H1 (cell line): ENCODE measurements around the gene HMGB3. TPM values are rescaled to one million over a fixed set of nuclear protein-coding genes. Genes with fewer than 3 reads are reported as not detected.

Source experiments
- CTCF ChIA-PET: fragments of 300-600 bp; sonication (Branson Sonifier 250); formaldehyde crosslinking; loops from one replicate; lab custom pipeline; 2021; ENCODE audit not compliant: partially characterized antibody; lab: Charles Lee
- POLR2A ChIA-PET: fragments of 300-600 bp; sonication (Branson Sonifier 250); formaldehyde crosslinking; loops from one replicate; lab custom pipeline; 2021; ENCODE audit warnings: inconsistent platforms; ENCODE audit not compliant: partially characterized antibody; lab: Charles Lee
- DNase-seq, 2 experiments: peaks; one replicate each; pipeline versions ENCODE4 v3.0.0 to v3.0.0-alpha.2; 2010 to 2022; ENCODE audit warnings: low spot score in 2 of 2, low read depth in 1 of 2, mixed read lengths in 1 of 2
- FAIRE-seq: peaks from 2 replicates; lab custom pipeline; 2011; peaks lifted over from hg19 to GRCh38; lab: Jason Lieb, UNC
- H2AFZ ChIP-seq: 2 replicates; pipeline ENCODE4 v1.8.1; 2012; ENCODE audit warnings: low read length, inconsistent platforms
- H2AK5ac ChIP-seq: 2 replicates; pipeline ENCODE4 v1.6.1; 2013; ENCODE audit warnings: low read depth, low read length
- H2BK120ac ChIP-seq: replicated peaks from 2 replicates; pipeline ENCODE3; 2013; ENCODE audit warnings: low read depth, low read length, inconsistent platforms
- H2BK12ac ChIP-seq: 2 replicates; pipeline ENCODE4 v1.6.1; 2013; ENCODE audit warnings: low read depth, low read length
- H2BK15ac ChIP-seq: 2 replicates; pipeline ENCODE4 v1.6.1; 2013; ENCODE audit warnings: low read length
- H2BK20ac ChIP-seq: 2 replicates; pipeline ENCODE4 v1.6.1; 2013; ENCODE audit warnings: low read length
- H2BK5ac ChIP-seq: 2 replicates; pipeline ENCODE4 v1.6.1; 2013; ENCODE audit warnings: low read depth, low read length
- H3K14ac ChIP-seq: 2 replicates; pipeline ENCODE4 v1.6.1; 2013; ENCODE audit warnings: inconsistent platforms; ENCODE audit not compliant: insufficient read length
- H3K18ac ChIP-seq: 2 replicates; pipeline ENCODE4 v1.6.1; 2013; ENCODE audit warnings: low read length; ENCODE audit errors: extremely low read depth
- H3K23ac ChIP-seq: 2 replicates; pipeline ENCODE4 v1.6.1; 2013; ENCODE audit warnings: inconsistent platforms; ENCODE audit not compliant: insufficient read length
- H3K23me2 ChIP-seq: 2 replicates; pipeline ENCODE4 v1.6.1; 2013; ENCODE audit warnings: low read depth, low read length
- H3K27ac ChIP-seq: 2 replicates; pipeline ENCODE4 v1.6.1; 2011; ENCODE audit warnings: low read depth, low read length, inconsistent platforms
- H3K27me3 ChIP-seq, 4 experiments: replicated peaks in 1 of 4; 1 replicate in 1 of 4; 2 replicates in 3 of 4; pipeline versions ENCODE4 v1.6.1 to v1.8.1; 2011 to 2013; ENCODE audit warnings: low read length in 3 of 4, mild to moderate bottlenecking in 3 of 4, inconsistent platforms in 2 of 4, mixed read lengths in 2 of 4, moderate library complexity in 1 of 4; ENCODE audit not compliant: control insufficient read depth in 3 of 4, insufficient read depth in 3 of 4; ENCODE audit errors: extremely low read depth in 1 of 4
- H3K36me3 ChIP-seq, 4 experiments: 2 replicates each; pipeline versions ENCODE4 v1.6.1 to v1.8.1; 2011 to 2013; ENCODE audit warnings: mild to moderate bottlenecking in 4 of 4, low read length in 3 of 4, moderate library complexity in 2 of 4, control low read depth in 1 of 4, inconsistent platforms in 1 of 4; ENCODE audit not compliant: insufficient read depth in 4 of 4, control insufficient read depth in 2 of 4
- H3K4ac ChIP-seq: replicated peaks from 2 replicates; pipeline ENCODE3; 2013; ENCODE audit warnings: low read length, low read depth, mixed read lengths, inconsistent platforms; ENCODE audit not compliant: insufficient read length
- H3K4me1 ChIP-seq, 4 experiments: replicated peaks in 1 of 4; 1 replicate in 1 of 4; 2 replicates in 3 of 4; pipeline versions ENCODE4 v1.6.1 to v1.8.1; 2011 to 2013; ENCODE audit warnings: low read length in 3 of 4, inconsistent platforms in 2 of 4, mixed read lengths in 1 of 4; ENCODE audit not compliant: insufficient read depth in 4 of 4, control insufficient read depth in 3 of 4
- H3K4me2 ChIP-seq, 2 experiments: 2 replicates each; pipeline versions ENCODE4 v1.6.1 to v1.8.1; 2011 to 2013; ENCODE audit warnings: low read depth in 2 of 2, low read length in 2 of 2, control low read depth in 1 of 2, inconsistent platforms in 1 of 2, mild to moderate bottlenecking in 1 of 2; ENCODE audit not compliant: insufficient read depth in 1 of 2
- H3K4me3 ChIP-seq, 4 experiments: fragments of 200-600, 300-600 bp in 1 of 4; sonication (generic), shearing (Covaris generic), sonication (Bioruptor Twin) in 1 of 4; 2 replicates each; pipeline versions ENCODE4 v1.5.1 to v1.8.1; 2011 to 2016; ENCODE audit warnings: low read length in 4 of 4, low read depth in 3 of 4, control low read depth in 2 of 4, inconsistent platforms in 2 of 4, mild to moderate bottlenecking in 2 of 4, mixed read lengths in 1 of 4, moderate library complexity in 1 of 4; ENCODE audit not compliant: insufficient read depth in 2 of 4; ENCODE audit errors: extremely low read depth in 1 of 4
- H3K56ac ChIP-seq: replicated peaks from 2 replicates; pipeline ENCODE3; 2013; ENCODE audit warnings: low read depth, mild to moderate bottlenecking, mixed read lengths, low read length, inconsistent platforms; ENCODE audit not compliant: insufficient read length
- H3K79me1 ChIP-seq: 2 replicates; pipeline ENCODE4 v1.6.1; 2013; ENCODE audit warnings: low read depth, low read length, control low read depth
- H3K79me2 ChIP-seq, 2 experiments: 2 replicates each; pipeline versions ENCODE4 v1.6.1 to v1.8.1; 2012 to 2013; ENCODE audit warnings: low read length in 2 of 2, mild to moderate bottlenecking in 2 of 2, inconsistent platforms in 1 of 2; ENCODE audit not compliant: insufficient read depth in 2 of 2, control insufficient read depth in 1 of 2
- H3K9ac ChIP-seq, 4 experiments: replicated peaks in 1 of 4; 1 replicate in 1 of 4; 2 replicates in 3 of 4; pipeline versions ENCODE4 v1.6.1 to v1.8.1; 2011 to 2013; ENCODE audit warnings: low read depth in 3 of 4, low read length in 3 of 4, control low read depth in 2 of 4, mild to moderate bottlenecking in 2 of 4, moderate library complexity in 2 of 4, inconsistent platforms in 1 of 4; ENCODE audit errors: extremely low read depth in 1 of 4
- H3K9me3 ChIP-seq, 2 experiments: 2 replicates each; pipeline versions ENCODE4 v1.6.1 to v1.8.1; 2012 to 2013; ENCODE audit warnings: mild to moderate bottlenecking in 2 of 2, moderate library complexity in 2 of 2, control low read depth in 1 of 2, inconsistent platforms in 1 of 2, low read depth in 1 of 2, low read length in 1 of 2, mixed read lengths in 1 of 2; ENCODE audit not compliant: insufficient read depth in 2 of 2
- H4K20me1 ChIP-seq, 2 experiments: replicated peaks in 1 of 2; 2 replicates each; pipeline versions ENCODE3 to v1.8.1; 2011 to 2013; ENCODE audit warnings: inconsistent platforms in 2 of 2, low read length in 2 of 2, mild to moderate bottlenecking in 1 of 2; ENCODE audit not compliant: insufficient read depth in 2 of 2, control insufficient read depth in 1 of 2
- H4K5ac ChIP-seq: 2 replicates; pipeline ENCODE4 v1.6.1; 2013; ENCODE audit warnings: low read length, low read depth, mixed read lengths, inconsistent platforms; ENCODE audit not compliant: insufficient read length
- H4K8ac ChIP-seq: 2 replicates; pipeline ENCODE4 v1.8.0; 2013; ENCODE audit warnings: mild to moderate bottlenecking, moderate library complexity, low read length, inconsistent platforms; ENCODE audit not compliant: insufficient read depth; ENCODE audit errors: extremely low read depth
- H4K91ac ChIP-seq: replicated peaks from 2 replicates; pipeline ENCODE3; 2013; ENCODE audit warnings: low read length, mixed read lengths, inconsistent platforms; ENCODE audit not compliant: insufficient read length
- BCL11A ChIP-seq, 2 experiments: IDR thresholded peaks; one replicate each; pipeline ENCODE4 v1.6.1; 2011; ENCODE audit warnings: low read depth in 2 of 2, low read length in 2 of 2, mild to moderate bottlenecking in 2 of 2
- EP300 ChIP-seq, 2 experiments: IDR thresholded peaks; 1 replicate in 1 of 2; 2 replicates in 1 of 2; pipeline ENCODE4 v1.6.1; 2011 to 2012; ENCODE audit warnings: low read depth in 2 of 2, low read length in 2 of 2, mild to moderate bottlenecking in 2 of 2, borderline replicate concordance in 1 of 2, inconsistent platforms in 1 of 2, moderate library complexity in 1 of 2
- EZH2 ChIP-seq: fragments of 200-600 bp; sonication (generic); IDR thresholded peaks from 2 replicates; pipeline ENCODE4 v1.7.1; 2012; ENCODE audit warnings: low read depth, mild to moderate bottlenecking, moderate library complexity, low read length, inconsistent platforms; ENCODE audit not compliant: severe bottlenecking
- GTF2F1 ChIP-seq: IDR thresholded peaks from 2 replicates; pipeline ENCODE4 v1.6.1; 2012; ENCODE audit warnings: low read depth, low read length, improper control_type of control experiment, borderline replicate concordance
- polyA plus RNA-seq, 7 experiments: library from polyadenylated mRNA; depleted of rRNA in 3 of 7; stranded (reverse) in 5 of 7; unstranded in 2 of 7; fragments of >200 nt in 5 of 7; fragments of 200-250 nt in 2 of 7; gene quantifications; 1 replicate in 5 of 7; 2 replicates in 1 of 7; 4 replicates in 1 of 7; pipeline versions ENCODE4 v1.2.1 to v1.2.3, GENCODE V29; 2011 to 2013; ENCODE audit warnings: missing spikeins in 2 of 7, mixed read lengths in 2 of 7
- total RNA-seq: library from RNA; stranded (reverse); fragmentation: NEBNext Ultra II Directional; extraction: Animal tissue kit (Norgen Biotek cat#: 25700); gene quantifications from 2 replicates; pipeline ENCODE4 v1.2.1, GENCODE V29; 2021

Gene HMGB3
- total and polyA plus RNA-seq, 2 of the 8 experiments (the other 6 are each of a cell fraction or from before 2014, with no cell fraction given), result 55.8 to 346 TPM

DNA sequence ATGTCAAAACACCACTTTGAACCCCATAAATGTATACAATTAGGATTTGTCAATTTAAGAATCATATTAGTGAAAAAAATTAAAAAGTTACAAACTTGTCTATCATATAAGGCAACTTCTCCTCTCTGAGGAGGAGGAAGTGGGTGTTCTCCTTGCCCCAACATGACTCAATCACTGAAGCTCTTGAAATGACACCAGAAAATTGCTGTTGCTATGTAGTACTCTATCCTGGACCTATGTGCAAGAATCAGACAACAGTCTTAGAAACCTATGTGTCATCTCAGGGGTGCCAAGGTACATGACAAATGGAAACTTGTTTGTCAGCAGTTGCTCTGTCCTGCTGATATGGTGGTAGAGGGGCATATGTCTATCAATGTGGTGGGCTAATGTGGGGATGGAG is 47.7 kb downstream of the HMGB3 start:
- no peak overlapping the region for H3K4me2 ChIP-seq
- H2BK120ac ChIP-seq, result no peak overlapping the region
- no peaks in the 10 kb centered on the region for H3K9me3 ChIP-seq
- no peak overlapping the region for H4K8ac ChIP-seq
- no peaks in the 10 kb centered on the region for H3K27me3 ChIP-seq
- no peak overlapping the region for H3K9ac ChIP-seq
- no peak overlapping the region for H3K18ac ChIP-seq
- H3K23ac ChIP-seq, result no peak overlapping the region
- no peaks in the 10 kb centered on the region for H3K4me1 ChIP-seq
- no peaks in the 10 kb centered on the region for H3K23me2 ChIP-seq
- POLR2A ChIA-PET, result no interaction called here
- no peaks in the 10 kb centered on the region for H3K79me2 ChIP-seq
- H3K14ac ChIP-seq, result no peak overlapping the region
- no peak overlapping the region for H3K56ac ChIP-seq
- no peak overlapping the region for H4K5ac ChIP-seq
- no peak overlapping the region for H2AFZ ChIP-seq
- no peaks in the 10 kb centered on the region for H3K36me3 ChIP-seq
- H3K4me3 ChIP-seq, result no peak overlapping the region
- FAIRE-seq (no peak), DNase-seq (no peak)
- no peak overlapping the region for H3K27ac ChIP-seq
- H2BK12ac ChIP-seq, result no peak overlapping the region
- H2BK5ac ChIP-seq, result no peak overlapping the region
- no peak overlapping the region for H4K91ac ChIP-seq
- CTCF ChIA-PET, result no interaction called here
- no peaks in the 10 kb centered on the region for H3K79me1 ChIP-seq
- H4K20me1 ChIP-seq, result no peaks in the 10 kb centered on the region
- no peak overlapping the region for H2AK5ac ChIP-seq
- no peak for TF ChIP-seq EP300 (IDR thresholded peaks at IDR 0.05; ENCODE audit: borderline replicate concordance in 1 of 2, low read depth in 2 of 2, low read length in 2 of 2)
- TF ChIP-seq BCL11A (IDR thresholded peaks at IDR 0.05; ENCODE audit: low read depth in 2 of 2, low read length in 2 of 2), result no peak
- no peak for TF ChIP-seq EZH2
- TF ChIP-seq GTF2F1, result no peak
- no peak overlapping the region for H2BK15ac ChIP-seq
- no peak overlapping the region for H3K4ac ChIP-seq
- H2BK20ac ChIP-seq, result no peak overlapping the region
